Hippocampal formation (tissue), 2 donors: Measurements from ENCODE around the gene JDP2.

Experiments
- DNase-seq, 2 donors: peaks; one replicate each; lab custom pipeline; 2025; lab: John Stamatoyannopoulos, UW

The JDP2 gene

DNA sequence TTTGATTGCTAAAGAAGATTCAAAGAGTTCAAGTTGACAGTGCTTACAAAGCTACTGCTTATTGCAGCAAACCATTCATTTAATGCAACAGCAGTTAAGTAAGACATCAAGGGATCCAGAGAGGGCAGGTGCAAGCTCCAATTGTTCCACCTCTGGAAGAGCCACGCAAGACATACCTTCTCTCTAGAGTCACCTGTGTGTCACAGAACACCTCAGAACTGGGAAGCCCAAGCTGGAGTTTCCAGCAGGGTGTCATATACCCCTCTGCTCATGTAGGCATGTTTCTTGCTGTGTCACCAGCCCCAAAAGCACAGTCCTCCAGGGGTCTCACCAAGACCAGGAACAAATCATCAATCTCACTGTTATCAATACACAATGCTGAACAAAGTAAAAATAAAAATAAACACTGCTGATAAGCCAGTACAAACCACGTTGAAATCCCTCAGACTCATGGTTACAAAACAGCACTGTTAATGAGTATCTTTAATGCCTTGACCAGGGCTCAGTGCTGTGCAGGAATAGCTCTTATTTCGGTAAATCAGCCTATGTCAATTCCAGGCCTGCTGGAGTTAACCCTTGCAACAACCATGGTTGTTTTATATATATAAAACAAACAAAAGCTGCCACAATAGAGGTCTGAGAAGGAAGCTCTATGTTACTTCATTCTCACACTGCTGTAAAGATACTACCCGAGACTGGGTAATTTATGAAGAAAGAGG, 57.0 kb downstream of the JDP2 start:
- DNase-seq: no peak

DNA sequence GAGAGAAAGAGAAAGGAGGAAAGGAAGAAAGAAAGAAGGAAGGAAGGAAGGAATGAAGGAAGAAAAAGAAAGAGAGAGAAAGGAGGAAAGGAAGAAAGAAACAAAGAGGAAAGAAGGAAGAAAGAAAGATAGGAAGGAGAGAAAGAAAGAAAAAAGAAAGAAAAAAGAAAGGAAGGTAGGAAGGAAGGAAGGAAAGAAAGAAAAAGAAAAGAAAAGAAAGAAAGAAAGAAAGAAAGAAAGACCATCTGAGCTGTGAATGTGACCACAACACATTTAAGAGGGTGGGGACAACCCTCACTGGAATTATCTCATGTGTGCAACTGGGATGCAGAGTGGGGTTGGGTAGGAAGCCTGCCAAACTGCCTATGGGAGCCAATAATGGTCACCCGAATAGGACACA, 58.5 kb downstream of the JDP2 start:
- DNase-seq: no peak

DNA sequence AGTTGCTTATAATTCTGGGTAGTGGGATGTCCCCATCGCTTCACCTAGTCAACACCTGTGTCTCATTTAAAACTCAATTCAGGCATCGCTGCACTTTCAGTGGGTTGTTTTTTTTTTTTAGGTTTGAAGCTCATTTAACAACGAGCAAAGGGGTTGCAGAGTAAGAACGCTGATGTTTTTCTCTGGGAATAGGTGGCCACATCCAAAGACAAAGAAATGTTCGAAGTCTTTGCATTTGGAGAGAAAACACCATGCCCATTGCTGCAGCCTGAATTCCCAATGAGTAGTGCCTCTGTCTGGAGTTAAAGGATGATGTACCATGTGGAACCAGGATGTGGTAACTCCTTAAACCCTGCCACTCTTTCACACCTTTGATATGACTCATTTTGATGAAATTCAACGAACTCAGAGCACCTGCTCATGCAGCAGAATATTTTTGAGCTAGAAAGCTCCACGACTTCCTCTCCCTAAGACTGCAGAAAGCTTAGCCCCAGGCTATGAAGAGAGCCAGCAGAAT, 59.4 kb downstream of the JDP2 start:
- DNase-seq: no peak

DNA sequence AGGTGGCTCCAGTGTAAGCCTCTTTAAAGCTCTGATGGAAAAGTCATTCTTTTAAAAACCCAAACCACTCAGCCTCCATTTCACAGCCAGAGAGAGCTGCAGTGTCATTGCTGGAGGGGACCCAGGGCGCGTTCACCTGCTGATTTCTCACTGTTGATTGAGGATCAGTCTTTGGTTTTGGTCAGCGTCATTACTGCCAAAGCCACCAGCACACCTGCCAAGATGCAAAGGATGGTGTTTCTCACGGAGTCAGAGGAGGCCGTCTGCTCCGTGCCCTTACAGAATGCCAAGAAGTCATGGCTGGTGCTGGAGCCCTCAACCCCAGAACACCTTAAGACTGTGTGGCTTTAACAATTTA, 61.6 kb downstream of the JDP2 start:
- DNase-seq: no peak

GRCh38 chr14:75491376-75491978, 63.7 kb downstream of the JDP2 start:
- no peak for DNase-seq

- no peak for DNase-seq
These were observed 65.2 kb downstream of the JDP2 start for GRCh38 chr14:75492832-75493591.

GRCh38 chr14:75493592-75494087, 65.8 kb downstream of the JDP2 start:
- no peak for DNase-seq

- DNase-seq: no peak
These were observed 67.1 kb downstream of the JDP2 start for GRCh38 chr14:75494896-75495295.

DNA sequence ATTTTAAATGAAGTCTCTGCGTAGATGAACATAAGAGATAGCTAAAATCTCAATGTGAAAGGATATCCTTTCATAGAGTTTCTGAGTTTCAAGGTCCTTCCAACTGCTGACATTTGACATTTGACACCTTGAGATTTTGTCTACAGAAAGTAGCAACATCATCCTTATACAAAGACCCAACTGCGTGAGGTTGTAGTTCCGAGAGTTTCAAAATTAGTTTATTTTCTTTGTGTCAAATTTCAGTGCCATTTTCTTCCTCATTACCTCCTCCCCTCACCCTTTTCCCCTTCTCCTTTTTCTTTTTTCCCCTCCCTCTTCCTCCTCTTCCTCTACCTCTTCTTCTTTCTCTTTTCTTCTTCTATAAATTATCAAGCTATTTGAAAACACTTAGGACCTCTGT, 67.6 kb downstream of the JDP2 start:
- DNase-seq: no peak

- no peak for DNase-seq
These were observed 68.1 kb downstream of the JDP2 start for GRCh38 chr14:75495882-75496281.

GRCh38 chr14:75496755-75497154, 68.9 kb downstream of the JDP2 start:
- DNase-seq: no peak

GRCh38 chr14:75497191-75497590, 69.4 kb downstream of the JDP2 start:
- no peak for DNase-seq

GRCh38 chr14:75497701-75498100, 69.9 kb downstream of the JDP2 start:
- no peak for DNase-seq

DNA sequence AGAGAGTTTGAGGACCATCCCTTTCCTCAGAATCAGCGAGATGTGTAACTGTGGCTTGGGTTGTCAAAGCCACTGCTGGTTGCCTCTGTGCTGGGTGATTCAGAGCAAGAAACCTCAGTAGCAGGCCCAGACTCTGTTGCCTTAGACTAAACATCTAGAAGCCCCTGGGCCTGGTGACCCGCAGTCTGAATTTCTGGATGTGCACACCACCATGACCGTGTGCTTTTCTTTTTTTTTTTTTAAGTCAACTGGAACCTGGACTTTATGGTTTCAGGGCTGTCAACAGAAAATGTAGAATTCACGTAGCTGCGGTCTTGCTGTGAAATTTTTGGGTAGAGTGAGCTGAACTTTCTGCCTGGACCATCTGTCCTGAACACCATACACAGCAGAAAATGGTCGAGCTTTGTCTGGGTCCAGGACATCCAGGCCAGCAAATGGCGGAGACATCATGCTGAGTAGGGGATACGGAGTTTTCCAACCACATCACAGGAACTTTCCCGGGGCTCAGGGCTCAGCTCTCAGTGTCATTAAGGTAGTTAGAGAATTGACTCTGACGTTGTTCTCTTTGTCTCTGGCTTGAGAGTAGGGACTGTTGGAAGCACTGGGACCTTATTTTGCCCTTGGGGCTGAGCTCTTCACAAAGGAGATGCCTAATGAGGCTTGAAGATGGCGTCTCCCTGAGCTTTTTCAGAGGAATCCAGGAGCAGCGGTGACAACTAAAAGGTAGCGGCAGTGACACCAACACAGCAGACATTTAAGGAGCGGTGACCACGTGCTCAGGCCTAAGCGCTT, 71.5 kb downstream of the JDP2 start:
- DNase-seq: no peak

GRCh38 chr14:75501080-75501479, 73.3 kb downstream of the JDP2 start:
- no peak for DNase-seq

- no peak for DNase-seq
These were observed 76.6 kb downstream of the JDP2 start for GRCh38 chr14:75504411-75504810.

- DNase-seq: no peak
These were observed 79.1 kb downstream of the JDP2 start for GRCh38 chr14:75506930-75507329.

GRCh38 chr14:75510547-75510946, 82.7 kb downstream of the JDP2 start:
- DNase-seq: no peak

DNA sequence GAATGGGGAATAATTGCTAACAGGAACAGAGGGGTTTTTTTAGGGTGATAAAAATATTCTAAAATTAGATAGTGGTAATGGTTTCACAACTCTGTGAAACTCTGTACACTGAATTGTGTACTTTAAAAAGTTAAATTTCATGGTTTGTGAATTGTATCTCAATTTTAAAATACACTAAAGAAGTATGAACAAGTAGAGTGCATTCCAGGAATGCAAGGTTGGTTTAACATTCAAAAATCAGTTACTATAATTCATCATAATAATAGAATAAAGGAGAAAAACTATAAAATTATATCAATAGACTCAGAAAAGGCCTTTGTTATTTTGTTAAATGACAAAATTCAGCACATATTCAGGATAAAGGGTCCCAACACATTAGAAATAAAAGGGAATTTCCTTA, 83.4 kb downstream of the JDP2 start:
- DNase-seq: no peak

- DNase-seq: no peak
These were observed 86.3 kb downstream of the JDP2 start for GRCh38 chr14:75513911-75514672.
